Measurements from ENCODE around the gene TSPAN32. TPM values are rescaled to one million over a fixed set of nuclear protein-coding genes. Genes with fewer than 3 reads are reported as not detected.
A peak's percentile ranks its signal among the peaks of the same experiment; 100 is the strongest.
"Not testable (repeated sequence)": the region's sequence is repeated elsewhere in the genome, so short reads cannot be mapped to it uniquely, and the experiment has no call there.

TSPAN32 gene
- total RNA-seq, 1 donor from 2014 or later: not detected

GRCh38 chr11:2267306-2267850, 34.4 kb upstream of the TSPAN32 start:
- no peak for DNase-seq

- DNase-seq: no peak
Measured at GRCh38 chr11:2267851-2268728, 33.7 kb upstream of the TSPAN32 start.

DNA sequence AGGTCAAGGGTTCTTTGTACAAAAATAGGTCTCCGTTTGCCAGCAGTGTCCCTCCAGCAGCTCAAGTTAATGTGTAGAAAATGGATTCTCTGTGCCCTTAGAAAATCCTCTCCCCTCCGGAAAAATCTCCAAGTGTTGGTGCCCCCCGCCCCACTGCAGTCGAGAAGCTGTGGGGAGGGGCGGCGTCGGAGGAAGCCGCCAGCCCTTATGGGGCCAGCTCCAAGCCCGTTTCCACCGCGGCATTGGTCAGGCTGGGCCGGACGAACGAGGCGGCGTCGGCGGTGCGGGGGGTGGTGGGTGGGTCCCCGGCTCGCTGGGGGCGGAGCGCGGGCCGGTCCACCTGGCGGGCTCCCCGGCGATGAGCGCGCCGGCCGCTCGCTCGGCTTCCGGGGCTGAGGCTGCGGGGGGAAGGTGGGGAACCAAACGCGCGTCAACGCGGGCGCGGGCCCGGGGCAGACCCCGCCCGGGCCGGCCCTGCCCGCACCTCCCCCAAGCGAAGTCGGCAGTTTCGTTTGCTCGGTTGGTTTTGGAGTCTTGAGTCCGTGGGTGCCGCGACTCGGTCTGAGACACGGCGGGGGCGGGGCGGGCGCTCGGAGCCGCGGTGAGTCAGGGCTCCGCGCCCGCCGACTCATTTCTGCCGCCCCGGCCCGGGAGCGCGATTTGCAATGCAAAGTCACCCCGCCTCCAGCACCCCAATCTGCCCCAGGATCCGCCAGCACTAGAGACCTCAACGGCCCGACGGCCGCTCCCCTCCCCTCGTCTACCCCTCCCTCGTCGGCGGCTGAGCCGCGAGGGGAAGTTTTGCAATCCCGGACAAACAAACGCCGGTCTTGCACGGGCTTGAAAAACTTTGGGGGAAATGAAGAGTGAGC, 32.8 kb upstream of the TSPAN32 start:
- no peak for DNase-seq

GRCh38 chr11:2269601-2270321, 32.1 kb upstream of the TSPAN32 start:
- peak; percentile 74 for DNase-seq

- no peak for DNase-seq
Measured at GRCh38 chr11:2270322-2271076, 31.3 kb upstream of the TSPAN32 start, which contains the start of gene ASCL2. ASCL2 (minus strand) TSS chr11:2270588; CDS start chr11:2270332, 256 bp downstream.

- DNase-seq: no peak
Measured at GRCh38 chr11:2271077-2271326, 30.8 kb upstream of the TSPAN32 start.

DNA sequence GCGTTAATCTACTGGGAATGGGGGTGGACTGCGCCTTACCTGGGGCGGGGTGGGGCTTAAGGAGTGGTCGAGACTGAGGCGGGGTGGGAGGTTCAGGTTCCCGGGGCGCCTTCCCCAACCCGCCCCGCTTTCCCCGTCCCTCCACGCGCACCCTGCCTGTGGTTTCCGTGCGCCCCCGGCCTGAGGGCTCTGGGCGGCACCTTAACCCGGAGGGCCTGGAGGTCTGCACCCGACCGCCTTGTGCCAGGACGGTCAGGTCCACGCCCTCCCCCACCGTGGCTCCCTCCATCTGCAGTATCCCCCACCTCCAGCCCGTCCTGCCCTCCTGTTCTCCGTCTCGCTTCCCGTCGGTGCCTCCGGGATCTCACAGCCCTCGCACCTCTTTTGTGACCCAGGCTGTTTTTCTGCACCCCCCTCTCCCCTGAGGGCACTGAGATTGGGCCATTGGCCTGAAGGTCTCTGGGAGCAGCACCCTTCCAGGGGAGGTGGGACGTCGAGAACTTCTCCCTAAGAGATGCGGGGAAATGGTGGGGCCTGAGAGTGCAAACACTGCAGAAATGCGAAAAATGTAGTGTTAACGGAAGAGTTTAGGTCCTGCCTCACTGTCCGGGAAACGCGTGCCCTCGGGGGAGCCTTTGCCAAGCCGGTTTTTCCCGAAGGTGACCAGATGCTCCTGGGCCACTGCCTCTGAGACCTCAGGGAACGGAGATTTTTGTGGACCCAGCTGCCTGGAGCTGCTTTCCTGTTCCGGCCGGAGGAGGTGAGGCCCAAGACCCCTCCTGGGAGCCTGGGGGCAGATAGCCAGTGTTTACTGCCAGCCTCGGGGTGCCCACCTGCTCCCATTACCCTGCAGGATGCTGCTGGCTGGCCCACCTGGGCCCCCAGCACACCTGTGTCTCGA, 30.2 kb upstream of the TSPAN32 start:
- no peak for DNase-seq

DNA sequence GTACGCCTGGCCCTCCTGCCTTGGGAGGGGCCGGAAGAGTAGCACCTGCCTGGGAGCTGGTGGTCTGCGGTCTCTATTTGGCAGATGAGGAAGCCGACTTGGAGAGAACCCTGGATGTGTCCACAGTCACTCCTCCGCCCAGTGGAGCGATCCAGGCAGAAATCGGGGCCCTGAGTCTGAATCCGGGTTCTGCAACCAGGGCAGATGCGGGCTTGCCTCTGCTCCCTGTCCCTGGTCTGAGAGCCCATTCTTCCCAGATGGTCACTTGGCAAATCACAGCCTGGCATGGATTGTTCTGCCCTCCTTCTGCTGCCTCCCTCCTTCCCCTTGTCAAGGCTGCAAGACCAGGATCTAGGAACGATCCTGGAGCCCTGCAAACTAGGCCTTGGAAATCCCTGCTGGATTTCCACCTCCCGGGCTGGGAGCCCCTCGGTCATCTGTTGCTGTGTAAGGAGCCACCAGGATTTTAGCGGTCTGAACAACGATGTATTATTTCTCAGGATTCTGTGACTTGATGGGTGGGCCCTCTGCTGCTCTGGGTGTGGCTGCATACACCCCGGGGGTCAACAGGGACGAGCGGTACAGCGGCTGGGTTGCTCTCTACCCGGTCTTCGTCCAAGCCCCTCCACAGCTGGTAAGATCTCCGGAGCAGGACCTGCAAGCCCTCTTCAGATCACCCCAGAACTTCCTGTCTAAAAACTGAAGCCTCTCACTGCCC, 29.4 kb upstream of the TSPAN32 start:
- DNase-seq: no peak

GRCh38 chr11:2272946-2273280, 28.9 kb upstream of the TSPAN32 start:
- DNase-seq: no peak

- no peak for DNase-seq
Measured at GRCh38 chr11:2273311-2273710, 28.5 kb upstream of the TSPAN32 start.

- no peak for DNase-seq
Measured at GRCh38 chr11:2273771-2274170, 28.0 kb upstream of the TSPAN32 start.

- DNase-seq: no peak
Measured at GRCh38 chr11:2275334-2276279, 26.2 kb upstream of the TSPAN32 start.

GRCh38 chr11:2276280-2277007, 25.4 kb upstream of the TSPAN32 start:
- DNase-seq: no peak

- DNase-seq: no peak
Measured at GRCh38 chr11:2277008-2277346, 24.8 kb upstream of the TSPAN32 start.

- no peak for DNase-seq
Measured at GRCh38 chr11:2277933-2278523, 23.8 kb upstream of the TSPAN32 start.

- no peak for DNase-seq
Measured at GRCh38 chr11:2280208-2280607, 21.6 kb upstream of the TSPAN32 start.

GRCh38 chr11:2286350-2286749, 15.5 kb upstream of the TSPAN32 start:
- not testable (repeated sequence) for DNase-seq

DNA sequence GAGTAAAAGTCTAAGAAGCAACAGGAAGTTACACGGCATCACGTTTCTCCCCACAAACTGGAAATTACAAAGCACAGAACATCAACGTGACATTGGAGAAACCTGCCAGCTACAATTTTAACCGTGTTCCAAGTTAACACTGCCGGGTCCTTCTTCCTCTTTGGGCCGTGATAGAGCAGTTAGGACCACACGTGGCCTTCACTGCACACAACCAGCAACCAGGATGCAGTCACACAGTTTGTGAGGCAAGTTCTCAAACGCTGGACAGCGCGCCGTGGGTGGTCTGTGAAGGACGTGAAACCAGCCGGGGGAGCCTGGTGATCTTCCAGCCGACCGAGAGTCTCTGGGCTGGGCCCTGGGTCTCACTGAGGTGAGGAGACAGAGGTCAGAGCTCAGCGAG, 14.7 kb upstream of the TSPAN32 start:
- no peak for DNase-seq

Measured in dermis blood vessel endothelial cell (primary cell).